ENCODE data around the gene PLEKHA4. TPM values are rescaled to one million over a fixed set of nuclear protein-coding genes. Genes with fewer than 3 reads are reported as not detected.
"Not testable (repeated sequence)": the region's sequence is repeated elsewhere in the genome, so short reads cannot be mapped to it uniquely, and the experiment has no call there.

PLEKHA4 gene
- total RNA-seq, 4 donors from 2014 or later, result 2.8 to 5.1 (median 5.0) TPM

DNA sequence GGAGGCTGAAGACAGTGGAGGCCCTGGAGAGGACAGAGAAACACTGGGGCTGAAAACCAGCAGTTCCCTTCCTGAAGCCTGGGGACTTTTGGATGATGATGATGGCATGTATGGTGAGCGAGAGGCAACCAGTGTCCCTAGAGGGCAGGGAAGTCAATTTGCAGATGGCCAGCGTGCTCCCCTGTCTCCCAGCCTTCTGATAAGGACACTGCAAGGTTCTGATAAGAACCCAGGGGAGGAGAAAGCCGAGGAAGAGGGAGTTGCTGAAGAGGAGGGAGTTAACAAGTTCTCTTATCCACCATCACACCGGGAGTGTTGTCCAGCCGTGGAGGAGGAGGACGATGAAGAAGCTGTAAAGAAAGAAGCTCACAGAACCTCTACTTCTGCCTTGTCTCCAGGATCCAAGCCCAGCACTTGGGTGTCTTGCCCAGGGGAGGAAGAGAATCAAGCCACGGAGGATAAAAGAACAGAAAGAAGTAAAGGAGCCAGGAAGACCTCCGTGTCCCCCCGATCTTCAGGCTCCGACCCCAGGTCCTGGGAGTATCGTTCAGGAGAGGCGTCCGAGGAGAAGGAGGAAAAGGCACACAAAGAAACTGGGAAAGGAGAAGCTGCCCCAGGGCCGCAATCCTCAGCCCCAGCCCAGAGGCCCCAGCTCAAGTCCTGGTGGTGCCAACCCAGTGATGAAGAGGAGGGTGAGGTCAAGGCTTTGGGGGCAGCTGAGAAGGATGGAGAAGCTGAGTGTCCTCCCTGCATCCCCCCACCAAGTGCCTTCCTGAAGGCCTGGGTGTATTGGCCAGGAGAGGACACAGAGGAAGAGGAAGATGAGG lies 5.3 kb upstream of the PLEKHA4 start:
- H3K9me3 ChIP-seq, result no peaks in the 10 kb centered on the region
- peak overlapping the region; percentile 98 for H3K4me3 ChIP-seq
- peaks cover 45% of the 10 kb centered on the region for H3K36me3 ChIP-seq
- H3K4me1 ChIP-seq, result peaks cover 56% of the 10 kb centered on the region
- H3K27me3 ChIP-seq, result no peaks in the 10 kb centered on the region
- H3K27ac ChIP-seq, result peak overlapping the region; percentile 100
- 29% methylated on average over 14 of the region's 14 CpGs for WGBS
- peak in 1 of 2 donors; percentile 65 for DNase-seq (ENCODE audit: low spot score in 2 of 2)
- no peak for TF ChIP-seq CTCF (IDR thresholded peaks at IDR 0.05)
- no peak for TF ChIP-seq EP300 (IDR thresholded peaks at IDR 0.05)
- TF ChIP-seq POLR2A (IDR thresholded peaks at IDR 0.05), result no peak
- no peak for TF ChIP-seq POLR2AphosphoS5 (IDR thresholded peaks at IDR 0.05)

DNA sequence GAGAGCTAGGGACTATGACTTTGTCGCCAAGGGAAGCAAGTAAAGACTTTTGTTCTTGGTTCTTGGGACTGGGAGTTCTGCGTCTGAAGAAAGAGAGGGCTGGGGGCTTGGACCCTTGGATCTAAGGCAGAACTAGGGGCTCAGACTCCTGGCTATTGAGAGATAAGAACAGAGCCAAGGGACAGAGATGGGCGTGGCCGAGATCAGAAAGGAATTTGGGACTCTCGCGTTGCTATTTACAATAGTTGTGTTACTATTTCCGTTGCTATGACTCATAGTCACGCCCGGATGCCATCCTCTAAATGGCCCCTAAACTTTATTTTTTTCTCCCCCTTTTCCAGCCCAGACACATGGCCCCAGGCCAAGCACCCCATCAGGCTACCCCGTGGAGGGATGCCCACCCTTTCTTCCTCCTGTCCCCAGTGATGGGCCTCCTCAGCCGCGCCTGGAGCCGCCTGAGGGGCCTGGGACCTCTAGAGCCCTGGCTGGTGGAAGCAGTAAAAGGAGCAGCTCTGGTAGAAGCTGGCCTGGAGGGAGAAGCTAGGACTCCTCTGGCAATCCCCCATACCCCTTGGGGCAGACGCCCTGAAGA lies 4.6 kb upstream of the PLEKHA4 start:
- peak overlapping the region; percentile 98 for H3K4me3 ChIP-seq
- peaks cover 61% of the 10 kb centered on the region for H3K4me1 ChIP-seq
- no peaks in the 10 kb centered on the region for H3K27me3 ChIP-seq
- no peak for TF ChIP-seq EP300 (IDR thresholded peaks at IDR 0.05)
- TF ChIP-seq CTCF (IDR thresholded peaks at IDR 0.05), result no peak
- peak in 1 of 2 donors; percentile 53 for TF ChIP-seq POLR2A (IDR thresholded peaks at IDR 0.05)
- TF ChIP-seq POLR2AphosphoS5 (IDR thresholded peaks at IDR 0.05), result peak; percentile 3 to 65 (median 17)
- H3K9me3 ChIP-seq, result no peaks in the 10 kb centered on the region
- WGBS, result 1% methylated on average over 14 of the region's 14 CpGs
- peak; percentile 94 to 95 for DNase-seq (ENCODE audit: low spot score in 2 of 2)
- peak overlapping the region; percentile 100 for H3K27ac ChIP-seq
- peaks cover 42% of the 10 kb centered on the region for H3K36me3 ChIP-seq

GRCh38 chr19:48872182-48872883 lies 3.9 kb upstream of the PLEKHA4 start, which contains the start of gene PPP1R15A:
TSS of gene PPP1R15A (plus strand) at chr19:48872421. CDS start at chr19:48873234, 813 bp downstream.
- H3K9me3 ChIP-seq, result no peaks in the 10 kb centered on the region
- peak; percentile 99 for DNase-seq (ENCODE audit: low spot score in 2 of 2)
- H3K4me3 ChIP-seq, result peak within 1 kb of the TSS; percentile 98
- H3K36me3 ChIP-seq, result peaks cover 35% of the 10 kb centered on the region
- WGBS, result under 1% methylated on average over 47 of the region's 53 CpGs
- peak within 1 kb of the TSS; percentile 100 for H3K27ac ChIP-seq
- H3K27me3 ChIP-seq, result no peaks in the 10 kb centered on the region
- peaks cover 62% of the 10 kb centered on the region for H3K4me1 ChIP-seq
- TF ChIP-seq POLR2AphosphoS5 (IDR thresholded peaks at IDR 0.05) (peak; percentile 99 to 100 (median 99)), POLR2A (IDR thresholded peaks at IDR 0.05) (peak; percentile 99 to 100), EP300 (IDR thresholded peaks at IDR 0.05) (no peak)

GRCh38 chr19:48871471-48872181 lies 3.2 kb upstream of the PLEKHA4 start:
- peaks cover 62% of the 10 kb centered on the region for H3K4me1 ChIP-seq

GRCh38 chr19:48870048-48870447 lies 1.6 kb upstream of the PLEKHA4 start:
- no peak overlapping the region for H3K27ac ChIP-seq
- DNase-seq (ENCODE audit: low spot score in 2 of 2), result no peak
- TF ChIP-seq EP300 (IDR thresholded peaks at IDR 0.05) (no peak), POLR2AphosphoS5 (IDR thresholded peaks at IDR 0.05) (no peak), POLR2A (IDR thresholded peaks at IDR 0.05) (no peak), CTCF (IDR thresholded peaks at IDR 0.05) (no peak)
- peaks cover 49% of the 10 kb centered on the region for H3K4me1 ChIP-seq
- H3K4me3 ChIP-seq, result no peak overlapping the region
- H3K27me3 ChIP-seq, result no peaks in the 10 kb centered on the region
- no peaks in the 10 kb centered on the region for H3K9me3 ChIP-seq
- WGBS, result 92% methylated on average over 9 of the region's 9 CpGs
- peaks cover 20% of the 10 kb centered on the region for H3K36me3 ChIP-seq

More at GRCh38 chr19:48871471-48872181, 3.2 kb upstream of the PLEKHA4 start:
- peak overlapping the region; percentile 98 for H3K4me3 ChIP-seq
- H3K9me3 ChIP-seq, H3K27me3 ChIP-seq: not testable (repeated sequence)
- peak in 1 of 2 donors; percentile 66 for DNase-seq (ENCODE audit: low spot score in 2 of 2)
- H3K36me3 ChIP-seq, result peaks cover 29% of the 10 kb centered on the region
- WGBS, result 68% methylated on average over 31 of the region's 31 CpGs
- peak overlapping the region; percentile 100 for H3K27ac ChIP-seq

Measured in suprapubic skin (tissue), 4 donors.